ENCODE data around the gene DDX52. TPM values are rescaled to one million over a fixed set of nuclear protein-coding genes. Genes with fewer than 3 reads are reported as not detected.
A peak's percentile ranks its signal among the peaks of the same experiment; 100 is the strongest.

The DDX52 gene
- total RNA-seq, 1 donor from 2014 or later = 20.6 TPM

GRCh38 chr17:37576281-37576680, 67.0 kb downstream of the DDX52 start:
- no peak for ATAC-seq

- no peak for ATAC-seq
These were observed 68.8 kb downstream of the DDX52 start for GRCh38 chr17:37574427-37574826.

- no peak for ATAC-seq
These were observed 71.6 kb downstream of the DDX52 start for GRCh38 chr17:37571674-37572073.

- ATAC-seq = peak; percentile 90
These were observed 72.6 kb downstream of the DDX52 start for GRCh38 chr17:37570527-37571093.

- ATAC-seq = no peak
These were observed 74.7 kb downstream of the DDX52 start for GRCh38 chr17:37568350-37569053.

GRCh38 chr17:37567538-37567937, 75.7 kb downstream of the DDX52 start:
- no peak for ATAC-seq

- no peak for ATAC-seq
These were observed 76.1 kb downstream of the DDX52 start for GRCh38 chr17:37567137-37567536.

GRCh38 chr17:37564252-37564651, 79.0 kb downstream of the DDX52 start:
- ATAC-seq = no peak

GRCh38 chr17:37562016-37562745, 81.1 kb downstream of the DDX52 start:
- no peak for ATAC-seq

Other genes starting within 250 kb of the DDX52 start
- gene ACACA, start 236.6 kb downstream of the DDX52 start, total RNA-seq = 119 TPM
- 8.2 TPM for gene TADA2A, start 236.6 kb downstream of the DDX52 start, total RNA-seq
- gene DUSP14, start 153.6 kb downstream of the DDX52 start, total RNA-seq = 14.2 TPM
- gene SYNRG, start 34.0 kb downstream of the DDX52 start, total RNA-seq = 22.3 TPM
- gene HNF1B, start 101.6 kb upstream of the DDX52 start, total RNA-seq = not detected

All from esophagus mucosa (tissue), 1 donor.